ENCODE data around the gene RPL13. TPM values are rescaled to one million over a fixed set of nuclear protein-coding genes. Genes with fewer than 3 reads are reported as not detected.

RPL13 gene
- total and polyA plus RNA-seq, 2 donors (not counting 1 experiment from before 2014, with no cell fraction given): 1,442 to 3,823 TPM

DNA sequence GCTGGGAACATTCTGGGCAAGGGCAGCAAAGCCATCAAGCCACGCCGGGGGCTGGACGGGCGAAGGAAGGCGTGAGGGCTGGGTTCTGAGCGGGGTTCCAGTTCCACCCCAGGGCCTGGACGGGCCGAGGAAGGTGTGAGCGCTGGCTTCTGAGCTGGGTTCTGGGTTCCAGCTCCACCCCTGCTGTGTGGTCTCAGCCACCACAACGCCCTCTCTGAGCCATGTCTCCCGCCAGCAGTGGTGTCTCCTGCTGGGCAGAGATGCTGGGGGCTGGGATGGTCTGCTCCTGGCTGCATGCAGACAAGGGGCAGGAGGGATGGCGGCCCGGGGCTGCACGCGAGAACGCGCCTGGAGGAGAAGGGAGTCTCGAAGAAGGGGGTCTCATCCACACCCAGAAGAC lies 11.2 kb downstream of the RPL13 start:
- H3K9me3 ChIP-seq (ENCODE audit: control insufficient read depth, insufficient read depth, low read depth, low read length): no peaks in the 10 kb centered on the region
- H3K4me3 ChIP-seq (replicated peaks in 1 of 4; ENCODE audit: control extremely low read depth in 1 of 4, insufficient read depth in 1 of 4, low read depth in 3 of 4, low read length in 4 of 4): no peak overlapping the region
- no peak overlapping the region for H3K4me2 ChIP-seq (ENCODE audit: extremely low read depth, insufficient read depth, low read length)
- H3K27me3 ChIP-seq (ENCODE audit: control insufficient read depth, insufficient read depth, low read length): no peaks in the 10 kb centered on the region
- H4K20me1 ChIP-seq (ENCODE audit: control insufficient read depth, extremely low read depth, insufficient read depth, low read length): no peaks in the 10 kb centered on the region
- DNase-seq (ENCODE audit: low read depth in 2 of 2): no peak
- no peak overlapping the region for H2AFZ ChIP-seq (ENCODE audit: low read length)
- H3K36me3 ChIP-seq (ENCODE audit: control insufficient read depth, insufficient read depth, low read length): no peaks in the 10 kb centered on the region
- no peak overlapping the region for H3K27ac ChIP-seq (ENCODE audit: insufficient read depth, low read length)
- H3K4me1 ChIP-seq (ENCODE audit: control insufficient read depth, extremely low read depth, insufficient read depth, low read length): peaks cover 4% of the 10 kb centered on the region
- peaks cover 2% of the 10 kb centered on the region for H3K79me2 ChIP-seq (ENCODE audit: control insufficient read depth, insufficient read depth, low read length)
- no peak overlapping the region for H3K9ac ChIP-seq (ENCODE audit: insufficient read depth, low read length)
- TF ChIP-seq, protein P1, sequence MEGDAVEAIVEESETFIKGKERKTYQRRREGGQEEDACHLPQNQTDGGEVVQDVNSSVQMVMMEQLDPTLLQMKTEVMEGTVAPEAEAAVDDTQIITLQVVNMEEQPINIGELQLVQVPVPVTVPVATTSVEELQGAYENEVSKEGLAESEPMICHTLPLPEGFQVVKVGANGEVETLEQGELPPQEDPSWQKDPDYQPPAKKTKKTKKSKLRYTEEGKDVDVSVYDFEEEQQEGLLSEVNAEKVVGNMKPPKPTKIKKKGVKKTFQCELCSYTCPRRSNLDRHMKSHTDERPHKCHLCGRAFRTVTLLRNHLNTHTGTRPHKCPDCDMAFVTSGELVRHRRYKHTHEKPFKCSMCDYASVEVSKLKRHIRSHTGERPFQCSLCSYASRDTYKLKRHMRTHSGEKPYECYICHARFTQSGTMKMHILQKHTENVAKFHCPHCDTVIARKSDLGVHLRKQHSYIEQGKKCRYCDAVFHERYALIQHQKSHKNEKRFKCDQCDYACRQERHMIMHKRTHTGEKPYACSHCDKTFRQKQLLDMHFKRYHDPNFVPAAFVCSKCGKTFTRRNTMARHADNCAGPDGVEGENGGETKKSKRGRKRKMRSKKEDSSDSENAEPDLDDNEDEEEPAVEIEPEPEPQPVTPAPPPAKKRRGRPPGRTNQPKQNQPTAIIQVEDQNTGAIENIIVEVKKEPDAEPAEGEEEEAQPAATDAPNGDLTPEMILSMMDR (conservative IDR thresholded peaks at IDR 0.05 in 1 of 2, IDR thresholded peaks at IDR 0.05 in 1 of 2; ENCODE audit: low read depth in 1 of 2, low read length in 2 of 2): no peak
- TF ChIP-seq EZH2 (IDR thresholded peaks at IDR 0.05; ENCODE audit: low read length, missing control alignments): no peak

DNA sequence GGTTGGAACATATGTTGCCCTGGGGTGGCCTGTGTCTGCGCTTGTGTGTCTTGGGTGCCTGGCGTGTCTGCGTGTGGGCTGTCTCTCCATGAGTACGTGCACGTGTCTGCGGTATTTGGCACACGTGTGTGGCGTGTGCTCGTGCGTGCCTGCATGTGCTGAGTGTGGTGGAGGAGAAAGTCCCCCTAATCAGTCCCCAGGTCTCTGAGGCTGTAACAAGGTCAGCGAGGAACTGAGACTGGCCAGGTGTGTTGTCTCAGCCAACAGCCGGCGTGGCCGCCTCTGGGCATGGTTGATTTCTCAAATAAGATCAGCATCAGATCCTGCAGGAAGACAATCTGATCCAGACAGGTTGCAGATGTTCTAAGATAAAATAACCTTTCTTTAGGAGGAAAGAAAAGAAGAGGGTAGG lies 11.6 kb downstream of the RPL13 start:
- Histone ChIP-seq H3K79me2 (ENCODE audit: control insufficient read depth, insufficient read depth, low read length) (peaks cover 4% of the 10 kb centered on the region), H3K36me3 (ENCODE audit: control insufficient read depth, insufficient read depth, low read length) (no peaks in the 10 kb centered on the region), H3K9ac (ENCODE audit: insufficient read depth, low read length) (no peak overlapping the region), H3K4me1 (ENCODE audit: control insufficient read depth, extremely low read depth, insufficient read depth, low read length) (peaks cover 4% of the 10 kb centered on the region), H2AFZ (ENCODE audit: low read length) (no peak overlapping the region), H3K4me2 (ENCODE audit: extremely low read depth, insufficient read depth, low read length) (peak overlapping the region; percentile 23), H3K27ac (ENCODE audit: insufficient read depth, low read length) (no peak overlapping the region), H3K9me3 (ENCODE audit: control insufficient read depth, insufficient read depth, low read depth, low read length) (no peaks in the 10 kb centered on the region), H3K27me3 (ENCODE audit: control insufficient read depth, insufficient read depth, low read length) (no peaks in the 10 kb centered on the region), H4K20me1 (ENCODE audit: control insufficient read depth, extremely low read depth, insufficient read depth, low read length) (no peaks in the 10 kb centered on the region), H3K4me3 (replicated peaks in 1 of 4; ENCODE audit: control extremely low read depth in 1 of 4, insufficient read depth in 1 of 4, low read depth in 3 of 4, low read length in 4 of 4) (no peak overlapping the region)
- no peak for TF ChIP-seq EZH2 (IDR thresholded peaks at IDR 0.05; ENCODE audit: low read length, missing control alignments)
- TF ChIP-seq, protein P1 (conservative IDR thresholded peaks at IDR 0.05 in 1 of 2, IDR thresholded peaks at IDR 0.05 in 1 of 2; ENCODE audit: low read depth in 1 of 2, low read length in 2 of 2): no peak
- DNase-seq (ENCODE audit: low read depth in 2 of 2): peak in 1 of 2 donors; percentile 69

DNA sequence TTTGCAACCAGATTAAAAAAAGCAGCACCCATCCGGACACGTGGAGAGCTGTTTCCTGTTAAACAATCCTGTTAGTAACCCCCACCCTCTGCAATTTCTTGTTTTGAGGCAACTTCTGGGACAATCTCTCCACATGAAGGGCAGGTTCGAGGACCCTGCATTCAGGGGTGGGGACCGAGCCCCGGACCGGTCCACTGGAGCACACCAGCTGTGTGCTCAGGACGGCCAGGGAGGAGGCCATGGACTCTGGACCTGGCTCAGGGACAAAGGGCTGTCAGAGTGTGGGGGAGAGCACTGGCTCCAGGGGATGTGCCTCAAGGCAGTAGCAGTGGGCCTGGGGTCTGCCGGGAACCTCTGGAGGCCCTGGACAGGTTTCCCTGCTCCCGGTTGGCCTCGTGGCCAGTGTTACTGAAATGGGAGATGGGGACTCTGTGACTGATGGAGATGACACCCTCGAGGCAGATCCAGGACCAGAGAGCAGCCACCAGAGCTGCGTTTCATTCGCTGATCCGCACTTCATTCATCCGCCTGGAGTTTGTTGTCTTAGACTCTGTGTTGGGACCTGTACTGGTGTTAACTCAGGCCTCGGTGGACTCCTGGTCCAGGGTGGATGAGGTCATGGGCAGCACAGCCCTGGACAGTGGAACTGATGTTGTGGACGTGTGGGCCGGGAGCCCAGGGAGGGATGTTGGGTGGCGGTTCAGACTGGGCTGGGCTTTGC lies 12.2 kb downstream of the RPL13 start:
- H3K27me3 ChIP-seq (ENCODE audit: control insufficient read depth, insufficient read depth, low read length): no peaks in the 10 kb centered on the region
- H3K36me3 ChIP-seq (ENCODE audit: control insufficient read depth, insufficient read depth, low read length): no peaks in the 10 kb centered on the region
- H4K20me1 ChIP-seq (ENCODE audit: control insufficient read depth, extremely low read depth, insufficient read depth, low read length): no peaks in the 10 kb centered on the region
- H3K27ac ChIP-seq (ENCODE audit: insufficient read depth, low read length): no peak overlapping the region
- TF ChIP-seq, protein P1 (conservative IDR thresholded peaks at IDR 0.05 in 1 of 2, IDR thresholded peaks at IDR 0.05 in 1 of 2; ENCODE audit: low read depth in 1 of 2, low read length in 2 of 2): no peak
- TF ChIP-seq EZH2 (IDR thresholded peaks at IDR 0.05; ENCODE audit: low read length, missing control alignments): no peak
- DNase-seq (ENCODE audit: low read depth in 2 of 2): no peak
- H3K4me2 ChIP-seq (ENCODE audit: extremely low read depth, insufficient read depth, low read length): no peak overlapping the region
- H3K4me3 ChIP-seq (replicated peaks in 1 of 4; ENCODE audit: control extremely low read depth in 1 of 4, insufficient read depth in 1 of 4, low read depth in 3 of 4, low read length in 4 of 4): no peak overlapping the region
- no peak overlapping the region for H2AFZ ChIP-seq (ENCODE audit: low read length)
- no peak overlapping the region for H3K9ac ChIP-seq (ENCODE audit: insufficient read depth, low read length)
- H3K9me3 ChIP-seq (ENCODE audit: control insufficient read depth, insufficient read depth, low read depth, low read length): no peaks in the 10 kb centered on the region
- H3K79me2 ChIP-seq (ENCODE audit: control insufficient read depth, insufficient read depth, low read length): peaks cover 5% of the 10 kb centered on the region
- H3K4me1 ChIP-seq (ENCODE audit: control insufficient read depth, extremely low read depth, insufficient read depth, low read length): peaks cover 4% of the 10 kb centered on the region

Data from fibroblast of lung (primary cell).